Measurements from ENCODE around the gene TMEM161A.
"Not testable (repeated sequence)": the region's sequence is repeated elsewhere in the genome, so short reads cannot be mapped to it uniquely, and the experiment has no call there.

TMEM161A gene

GRCh38 chr19:19176950-19177349 is 38.7 kb upstream of the TMEM161A start:
- no peak overlapping the region for H3K4me3 ChIP-seq (ENCODE audit: low read depth, low read length)
- ChIA-PET CTCF (interaction anchor here (0.7 to 2.8 kb wide), 5 partner anchors 8 to 48 kb away, joined by 3 to 41 read pairs (median 4); no protein-coding TSS in a partner anchor), POLR2A (interaction anchor here (1.1 kb wide), 1 partner anchor 15 kb away, joined by 3 read pairs; the partner anchor contains the start of genes BORCS8 and RFXANK)
- no peaks in the 10 kb centered on the region for H3K9me3 ChIP-seq (ENCODE audit: control insufficient read depth, insufficient read depth, low read depth, low read length)
- H3K36me3 ChIP-seq (ENCODE audit: control insufficient read depth in 2 of 2, insufficient read depth in 1 of 2, low read length in 2 of 2), result peaks cover 0 to 19% of the 10 kb centered on the region in 2 experiments; a peak in 2 of 3 replicates
- H3K4me1 ChIP-seq (ENCODE audit: control insufficient read depth, insufficient read depth, low read length), result no peaks in the 10 kb centered on the region
- no peak overlapping the region for H3K27ac ChIP-seq (ENCODE audit: extremely low read depth, low read depth, low read length)
- TF ChIP-seq KLF17 (tag by site-specific recombination; IDR thresholded peaks at IDR 0.05) (no peak), ZBTB6 (tag by site-specific recombination; IDR thresholded peaks at IDR 0.05) (no peak), ZNF2 (tag by site-specific recombination; IDR thresholded peaks at IDR 0.05) (no peak), ZNF76 (tag by site-specific recombination; IDR thresholded peaks at IDR 0.05; ENCODE audit: borderline replicate concordance, low read depth) (no peak), HOXA7 (CRISPR knock-in tag; IDR thresholded peaks at IDR 0.05; ENCODE audit: borderline replicate concordance) (no peak), REPIN1 (tag by site-specific recombination; IDR thresholded peaks at IDR 0.05; ENCODE audit: low read depth) (no peak), OSR2 (tag by site-specific recombination; IDR thresholded peaks at IDR 0.05) (no peak), ZNF335 (tag by site-specific recombination; conservative IDR thresholded peaks at IDR 0.05) (no peak), ZNF561 (tag by site-specific recombination; IDR thresholded peaks at IDR 0.05; ENCODE audit: borderline replicate concordance) (no peak), ZNF596 (tag by site-specific recombination; IDR thresholded peaks at IDR 0.05) (no peak), ZNF768 (tag by site-specific recombination; IDR thresholded peaks at IDR 0.05) (no peak), ZBTB8A (tag by site-specific recombination; IDR thresholded peaks at IDR 0.05) (no peak), ZNF488 (tag by site-specific recombination; IDR thresholded peaks at IDR 0.05) (no peak), INSM2 (tag by site-specific recombination; IDR thresholded peaks at IDR 0.05) (no peak), PATZ1 (tag by site-specific recombination; IDR thresholded peaks at IDR 0.05) (no peak), ZNF169 (tag by site-specific recombination; IDR thresholded peaks at IDR 0.05) (no peak), ZNF514 (tag by site-specific recombination; IDR thresholded peaks at IDR 0.05) (no peak), ZBTB1 (tag by site-specific recombination; IDR thresholded peaks at IDR 0.05) (no peak)

GRCh38 chr19:19173243-19173642 is 35.0 kb upstream of the TMEM161A start:
- H3K9me3 ChIP-seq (ENCODE audit: control insufficient read depth, insufficient read depth, low read depth, low read length); H3K4me3 ChIP-seq (ENCODE audit: low read depth, low read length); H3K36me3 ChIP-seq (ENCODE audit: control insufficient read depth in 2 of 2, insufficient read depth in 1 of 2, low read length in 2 of 2); H3K4me1 ChIP-seq (ENCODE audit: control insufficient read depth, insufficient read depth, low read length); H3K27ac ChIP-seq (ENCODE audit: extremely low read depth, low read depth, low read length): not testable (repeated sequence)
- POLR2A ChIA-PET, result interaction anchor here (0.7 kb wide), 1 partner anchor 25 kb away, joined by 7 read pairs; no protein-coding TSS in a partner anchor
- CTCF ChIA-PET, result interaction anchor here (0.7 to 1.8 kb wide), 4 partner anchors 13 to 253 kb away, joined by 4 to 9 read pairs (median 6); no protein-coding TSS in a partner anchor

Measured in HEK293 (cell line).